Activated naive CD4-positive, alpha-beta T cell treated with anti-CD3 and anti-CD28 coated beads, Interleukin-2, amount 10 ng/mL, durations not matched to agents 7 days and 5 days (primary cell): ENCODE measurements around the gene CEP55.

ENCODE experiments used
- CTCF ChIA-PET: fragments of 350-600 bp; sonication (Branson Sonifier 250); formaldehyde crosslinking; loops from one replicate; lab custom pipeline; 2021; ENCODE audit warnings: antibody characterized with exemption; lab: Charles Lee
- DNase-seq: peaks from one replicate; pipeline ENCODE4 v3.0.0-alpha.2; 2020
- H3K27ac Mint-ChIP-seq: one replicate; pipeline ENCODE4 v1.8.0; 2021; ENCODE audit warnings: mild to moderate bottlenecking, moderate library complexity, mixed read lengths
- H3K27me3 Mint-ChIP-seq: one replicate; pipeline ENCODE4 v1.8.0; 2021; ENCODE audit warnings: mild to moderate bottlenecking, mixed read lengths
- H3K36me3 Mint-ChIP-seq: one replicate; pipeline ENCODE4 v1.8.0; 2021; ENCODE audit warnings: mixed read lengths
- H3K4me1 Mint-ChIP-seq: one replicate; pipeline ENCODE4 v1.8.0; 2021; ENCODE audit warnings: mixed read lengths
- H3K4me3 Mint-ChIP-seq: one replicate; pipeline ENCODE4 v1.8.0; 2021; ENCODE audit warnings: mild to moderate bottlenecking, moderate library complexity, mixed read lengths
- H3K9me3 Mint-ChIP-seq: one replicate; pipeline ENCODE4 v1.8.0; 2021; ENCODE audit warnings: mixed read lengths

Gene CEP55

GRCh38 chr10:93570383-93570782 lies 74.0 kb downstream of the CEP55 start:
- Mint-ChIP-seq H3K4me3 (no peak overlapping the region), H3K4me1 (peaks cover 8% of the 10 kb centered on the region), H3K36me3 (no peaks in the 10 kb centered on the region), H3K27ac (no peak overlapping the region), H3K9me3 (no peaks in the 10 kb centered on the region), H3K27me3 (peaks cover 71% of the 10 kb centered on the region)
- no peak for DNase-seq
- CTCF ChIA-PET = interaction anchor here (0.7 kb wide), 1 partner anchor 15 kb away, joined by 3 read pairs; no protein-coding TSS in a partner anchor

- Mint-ChIP-seq H3K36me3 (no peaks in the 10 kb centered on the region), H3K27ac (no peak overlapping the region), H3K4me1 (peaks cover 8% of the 10 kb centered on the region), H3K27me3 (peaks cover 51% of the 10 kb centered on the region), H3K9me3 (no peaks in the 10 kb centered on the region), H3K4me3 (no peak overlapping the region)
- CTCF ChIA-PET = no interaction called here
- DNase-seq = no peak
These were observed 76.2 kb downstream of the CEP55 start for GRCh38 chr10:93572606-93573005.

- no peaks in the 10 kb centered on the region for H3K36me3 Mint-ChIP-seq
- no peak overlapping the region for H3K27ac Mint-ChIP-seq
- H3K27me3 Mint-ChIP-seq = peaks cover 44% of the 10 kb centered on the region
- H3K9me3 Mint-ChIP-seq = no peaks in the 10 kb centered on the region
- DNase-seq = no peak
- H3K4me3 Mint-ChIP-seq = no peak overlapping the region
- CTCF ChIA-PET = no interaction called here
- peaks cover 8% of the 10 kb centered on the region for H3K4me1 Mint-ChIP-seq
These were observed 76.9 kb downstream of the CEP55 start for GRCh38 chr10:93573051-93573909.

GRCh38 chr10:93573924-93574323 lies 77.5 kb downstream of the CEP55 start:
- CTCF ChIA-PET = no interaction called here
- H3K4me1 Mint-ChIP-seq = peaks cover 8% of the 10 kb centered on the region
- no peak overlapping the region for H3K4me3 Mint-ChIP-seq
- H3K36me3 Mint-ChIP-seq = no peaks in the 10 kb centered on the region
- no peak for DNase-seq
- H3K27ac Mint-ChIP-seq = no peak overlapping the region
- H3K27me3 Mint-ChIP-seq = peaks cover 37% of the 10 kb centered on the region
- H3K9me3 Mint-ChIP-seq = no peaks in the 10 kb centered on the region

- peaks cover 13% of the 10 kb centered on the region for H3K27me3 Mint-ChIP-seq
- CTCF ChIA-PET = no interaction called here
- H3K4me1 Mint-ChIP-seq = peaks cover 8% of the 10 kb centered on the region
- no peak overlapping the region for H3K4me3 Mint-ChIP-seq
- DNase-seq = no peak
- H3K36me3 Mint-ChIP-seq = no peaks in the 10 kb centered on the region
- peaks cover 6% of the 10 kb centered on the region for H3K9me3 Mint-ChIP-seq
- H3K27ac Mint-ChIP-seq = no peak overlapping the region
These were observed 80.5 kb downstream of the CEP55 start for GRCh38 chr10:93576888-93577287.

- CTCF ChIA-PET = no interaction called here
- peaks cover 8% of the 10 kb centered on the region for H3K4me1 Mint-ChIP-seq
These were observed 81.2 kb downstream of the CEP55 start for GRCh38 chr10:93577565-93577964.

More at GRCh38 chr10:93577565-93577964, 81.2 kb downstream of the CEP55 start:
- Mint-ChIP-seq H3K27me3 (peaks cover 6% of the 10 kb centered on the region), H3K9me3 (peaks cover 6% of the 10 kb centered on the region), H3K4me3 (no peak overlapping the region), H3K27ac (no peak overlapping the region), H3K36me3 (no peaks in the 10 kb centered on the region)
- DNase-seq = no peak
